Calu3 (cell line): Measurements from ENCODE around the gene DTNB. TPM values are rescaled to one million over a fixed set of nuclear protein-coding genes. Genes with fewer than 3 reads are reported as not detected.

Source experiments
- BruUV-seq: library from RNA; stranded (reverse); fragments of 400-500 nt; replicated peaks from 2 replicates; lab custom pipeline; 2021; lab: Mats Ljungman, UMichigan
- CTCF ChIA-PET: fragments of 300-600 bp; sonication (Branson Sonifier 250); formaldehyde crosslinking; loops from one replicate; lab custom pipeline; 2022; ENCODE audit warnings: antibody characterized with exemption; lab: Charles Lee
- DNase-seq: peaks from one replicate; pipeline ENCODE4 v3.0.0; 2022
- H3K27ac Mint-ChIP-seq: one replicate; pipeline ENCODE4 v1.8.0; 2022; ENCODE audit warnings: mixed read lengths; ENCODE audit not compliant: unreplicated experiment
- H3K27me3 Mint-ChIP-seq: one replicate; pipeline ENCODE4 v1.8.0; 2022; ENCODE audit warnings: mixed read lengths; ENCODE audit not compliant: unreplicated experiment
- H3K36me3 Mint-ChIP-seq: one replicate; pipeline ENCODE4 v1.8.0; 2022; ENCODE audit warnings: mild to moderate bottlenecking, moderate library complexity, mixed read lengths; ENCODE audit not compliant: insufficient read depth, unreplicated experiment
- H3K4me1 Mint-ChIP-seq: one replicate; pipeline ENCODE4 v1.8.0; 2022; ENCODE audit warnings: mild to moderate bottlenecking, low read depth, mixed read lengths; ENCODE audit not compliant: unreplicated experiment
- H3K4me3 Mint-ChIP-seq: one replicate; pipeline ENCODE4 v1.8.0; 2022; ENCODE audit warnings: mild to moderate bottlenecking, low read depth, moderate library complexity, mixed read lengths; ENCODE audit not compliant: unreplicated experiment
- H3K9me3 Mint-ChIP-seq: one replicate; pipeline ENCODE4 v1.8.0; 2022; ENCODE audit warnings: low read depth, mixed read lengths; ENCODE audit not compliant: unreplicated experiment
- intact Hi-C: fragments of 100-400 bp; cut with micrococcal nuclease; formaldehyde crosslinking; loops from one replicate; pipeline ENCODE4 v1.10.0; 2022; ENCODE audit not compliant: unreplicated experiment
- total RNA-seq: library from RNA; stranded (reverse); gene quantifications from 2 replicates; pipeline ENCODE4 v1.2.3, GENCODE V29; 2022
- TF ChIP-seq, protein P1 (sequence below): fragments of 200-600 bp; IDR thresholded peaks from one replicate; pipeline ENCODE4 v1.8.0; 2022; ENCODE audit warnings: antibody characterized with exemption; ENCODE audit not compliant: unreplicated experiment

The DTNB gene
- total RNA-seq, 1 experiment from 2014 or later = 27.3 TPM

DNA sequence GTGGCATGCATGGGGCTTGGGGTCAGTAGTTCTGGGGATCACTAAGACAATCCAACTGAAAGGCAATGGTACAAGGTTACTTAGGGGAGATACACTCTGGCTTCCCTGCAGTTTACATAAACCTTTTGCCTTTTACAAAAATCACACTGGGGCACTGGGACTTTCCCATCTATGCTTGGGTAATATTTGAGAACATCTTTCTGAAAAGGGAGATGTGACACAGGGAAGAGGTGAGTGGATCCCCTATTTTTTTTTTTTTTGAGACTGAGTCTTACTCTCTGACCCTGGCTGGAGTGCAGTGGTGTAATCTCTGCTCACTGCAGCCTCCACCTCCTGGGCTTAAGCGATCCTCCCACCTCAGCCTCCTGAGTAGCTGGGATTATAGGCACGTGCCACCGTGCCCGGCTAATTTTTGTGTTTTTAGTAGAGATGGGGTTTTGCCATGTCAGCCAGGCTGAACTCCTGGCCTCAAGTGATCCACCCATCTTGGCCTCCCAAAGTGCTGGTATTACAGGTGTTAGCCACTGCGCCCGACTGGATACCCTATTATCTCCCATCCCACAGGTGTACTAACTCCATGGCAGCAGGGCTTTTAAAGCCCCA is 248.8 kb downstream of the DTNB start:
- Mint-ChIP-seq H3K4me1 (no peaks in the 10 kb centered on the region), H3K9me3 (no peaks in the 10 kb centered on the region), H3K27me3 (no peaks in the 10 kb centered on the region), H3K36me3 (no peaks in the 10 kb centered on the region), H3K27ac (no peak overlapping the region), H3K4me3 (no peak overlapping the region)
- TF ChIP-seq, protein P1, sequence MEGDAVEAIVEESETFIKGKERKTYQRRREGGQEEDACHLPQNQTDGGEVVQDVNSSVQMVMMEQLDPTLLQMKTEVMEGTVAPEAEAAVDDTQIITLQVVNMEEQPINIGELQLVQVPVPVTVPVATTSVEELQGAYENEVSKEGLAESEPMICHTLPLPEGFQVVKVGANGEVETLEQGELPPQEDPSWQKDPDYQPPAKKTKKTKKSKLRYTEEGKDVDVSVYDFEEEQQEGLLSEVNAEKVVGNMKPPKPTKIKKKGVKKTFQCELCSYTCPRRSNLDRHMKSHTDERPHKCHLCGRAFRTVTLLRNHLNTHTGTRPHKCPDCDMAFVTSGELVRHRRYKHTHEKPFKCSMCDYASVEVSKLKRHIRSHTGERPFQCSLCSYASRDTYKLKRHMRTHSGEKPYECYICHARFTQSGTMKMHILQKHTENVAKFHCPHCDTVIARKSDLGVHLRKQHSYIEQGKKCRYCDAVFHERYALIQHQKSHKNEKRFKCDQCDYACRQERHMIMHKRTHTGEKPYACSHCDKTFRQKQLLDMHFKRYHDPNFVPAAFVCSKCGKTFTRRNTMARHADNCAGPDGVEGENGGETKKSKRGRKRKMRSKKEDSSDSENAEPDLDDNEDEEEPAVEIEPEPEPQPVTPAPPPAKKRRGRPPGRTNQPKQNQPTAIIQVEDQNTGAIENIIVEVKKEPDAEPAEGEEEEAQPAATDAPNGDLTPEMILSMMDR = no peak
- CTCF ChIA-PET = no interaction called here
- no peak for DNase-seq
- intact Hi-C loops = no loop called here
- BruUV-seq = no TSS peak

DNA sequence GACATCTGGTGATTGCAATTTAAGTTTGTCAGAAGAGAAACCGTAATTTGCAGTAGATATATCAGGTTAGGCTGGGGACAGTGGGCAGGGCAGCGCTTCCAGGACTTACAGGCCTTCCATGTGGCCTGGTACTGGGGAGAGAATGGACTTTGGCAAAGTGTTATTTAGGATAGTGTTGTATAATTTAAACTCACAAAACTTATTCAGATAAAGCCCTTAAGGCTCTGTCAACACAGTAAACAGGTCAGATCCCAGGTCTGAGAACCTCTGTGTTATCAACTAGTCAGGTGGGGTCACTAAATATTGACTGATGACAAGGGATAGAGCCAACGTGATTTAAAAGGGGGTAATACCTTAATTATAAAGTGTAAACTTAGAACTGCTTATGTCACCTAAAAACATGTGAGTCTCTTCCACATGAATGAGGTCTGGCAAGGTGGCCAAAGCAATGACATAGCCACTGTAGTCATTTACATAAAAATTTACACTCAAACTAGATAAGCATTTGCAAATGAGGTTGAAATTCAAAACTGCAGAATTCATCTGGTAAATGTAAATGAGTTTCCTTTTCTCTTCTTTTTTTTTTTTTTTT is 251.5 kb downstream of the DTNB start:
- CTCF ChIA-PET = no interaction called here
- no peak overlapping the region for H3K27ac Mint-ChIP-seq
- H3K9me3 Mint-ChIP-seq = no peaks in the 10 kb centered on the region
- no peaks in the 10 kb centered on the region for H3K36me3 Mint-ChIP-seq
- TF ChIP-seq, protein P1 = no peak
- no peak overlapping the region for H3K4me3 Mint-ChIP-seq
- intact Hi-C loops = no loop called here
- no TSS peak for BruUV-seq
- H3K27me3 Mint-ChIP-seq = no peaks in the 10 kb centered on the region
- no peak for DNase-seq
- H3K4me1 Mint-ChIP-seq = no peaks in the 10 kb centered on the region

DNA sequence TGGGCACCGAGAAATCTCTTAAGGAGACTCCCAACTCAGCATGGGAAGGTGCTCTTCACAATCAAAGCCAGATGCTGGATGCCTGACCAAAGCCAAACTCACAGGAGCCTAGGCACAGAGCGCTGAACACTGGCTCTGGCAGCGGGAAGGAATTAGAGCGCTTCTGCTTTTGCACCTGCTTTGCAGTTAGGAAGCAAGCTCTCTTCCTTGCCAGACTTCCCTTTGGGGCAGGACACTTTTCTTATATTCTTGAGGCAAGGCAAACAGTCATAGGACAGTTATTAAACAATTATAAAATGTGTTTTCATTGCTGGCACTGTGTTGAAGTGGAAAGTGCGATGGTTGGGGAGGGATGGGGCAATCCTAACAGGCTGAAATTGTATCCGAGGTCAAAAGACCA is 252.1 kb downstream of the DTNB start:
- Mint-ChIP-seq H3K9me3 (no peaks in the 10 kb centered on the region), H3K27ac (no peak overlapping the region), H3K4me1 (no peaks in the 10 kb centered on the region), H3K27me3 (no peaks in the 10 kb centered on the region), H3K4me3 (no peak overlapping the region), H3K36me3 (no peaks in the 10 kb centered on the region)
- DNase-seq = no peak
- CTCF ChIA-PET = no interaction called here
- no TSS peak for BruUV-seq
- intact Hi-C loops = no loop called here
- TF ChIP-seq, protein P1 = no peak

DNA sequence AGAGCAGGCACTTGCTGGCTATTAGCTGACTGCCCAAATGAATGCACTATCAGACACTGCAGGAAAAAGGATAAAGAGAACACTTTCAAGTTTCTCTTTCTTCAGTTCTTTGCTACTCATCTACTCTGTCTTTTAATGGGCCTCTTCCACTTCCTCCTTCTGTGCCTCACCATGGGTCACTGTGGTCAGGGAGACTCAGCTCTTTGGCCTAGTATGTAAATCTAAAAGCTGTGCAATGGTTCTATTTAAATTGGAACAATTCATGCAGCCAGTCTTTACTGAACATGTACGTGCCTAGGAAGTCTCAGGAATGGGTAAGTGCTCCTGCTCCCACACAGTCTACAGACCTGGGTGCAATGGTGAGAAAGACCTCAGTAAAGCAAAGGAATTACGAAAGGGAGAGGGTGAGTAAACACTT is 252.5 kb downstream of the DTNB start:
- TF ChIP-seq, protein P1 = no peak

More for the DNA sequence above, 252.5 kb downstream of the DTNB start:
- no TSS peak for BruUV-seq
- H3K4me3 Mint-ChIP-seq = no peak overlapping the region
- no peak for DNase-seq
- CTCF ChIA-PET = no interaction called here
- no peaks in the 10 kb centered on the region for H3K27me3 Mint-ChIP-seq
- H3K9me3 Mint-ChIP-seq = no peaks in the 10 kb centered on the region
- no peaks in the 10 kb centered on the region for H3K36me3 Mint-ChIP-seq
- no peak overlapping the region for H3K27ac Mint-ChIP-seq
- intact Hi-C loops = no loop called here
- no peaks in the 10 kb centered on the region for H3K4me1 Mint-ChIP-seq
